H7 (cell line): ENCODE data around the gene HOXD4. TPM values are rescaled to one million over a fixed set of nuclear protein-coding genes. Genes with fewer than 3 reads are reported as not detected.

ENCODE experiments used
- DNase-seq: peaks from one replicate; pipeline ENCODE4 v3.0.0; 2012
- H3K27me3 ChIP-seq: 2 replicates; pipeline ENCODE4 v1.6.0; 2011; ENCODE audit warnings: mild to moderate bottlenecking, low read length; ENCODE audit not compliant: control insufficient read depth, insufficient read depth
- H3K36me3 ChIP-seq: replicated peaks from 2 replicates; pipeline ENCODE4 v1.5.1; 2011; ENCODE audit warnings: low read length; ENCODE audit not compliant: control insufficient read depth, insufficient read depth
- H3K4me3 ChIP-seq: 2 replicates; pipeline ENCODE4 v1.5.1; 2011; ENCODE audit warnings: low read depth, mild to moderate bottlenecking, control low read depth, low read length, moderate library complexity; ENCODE audit not compliant: insufficient read depth
- total RNA-seq: library from RNA; depleted of rRNA; stranded (reverse); fragments of >200 nt; shearing (Covaris generic); gene quantifications from 2 replicates; pipeline ENCODE4 v1.2.3, GENCODE V29; 2014

Gene HOXD4
- total RNA-seq, 1 experiment from 2014 or later = not detected

DNA sequence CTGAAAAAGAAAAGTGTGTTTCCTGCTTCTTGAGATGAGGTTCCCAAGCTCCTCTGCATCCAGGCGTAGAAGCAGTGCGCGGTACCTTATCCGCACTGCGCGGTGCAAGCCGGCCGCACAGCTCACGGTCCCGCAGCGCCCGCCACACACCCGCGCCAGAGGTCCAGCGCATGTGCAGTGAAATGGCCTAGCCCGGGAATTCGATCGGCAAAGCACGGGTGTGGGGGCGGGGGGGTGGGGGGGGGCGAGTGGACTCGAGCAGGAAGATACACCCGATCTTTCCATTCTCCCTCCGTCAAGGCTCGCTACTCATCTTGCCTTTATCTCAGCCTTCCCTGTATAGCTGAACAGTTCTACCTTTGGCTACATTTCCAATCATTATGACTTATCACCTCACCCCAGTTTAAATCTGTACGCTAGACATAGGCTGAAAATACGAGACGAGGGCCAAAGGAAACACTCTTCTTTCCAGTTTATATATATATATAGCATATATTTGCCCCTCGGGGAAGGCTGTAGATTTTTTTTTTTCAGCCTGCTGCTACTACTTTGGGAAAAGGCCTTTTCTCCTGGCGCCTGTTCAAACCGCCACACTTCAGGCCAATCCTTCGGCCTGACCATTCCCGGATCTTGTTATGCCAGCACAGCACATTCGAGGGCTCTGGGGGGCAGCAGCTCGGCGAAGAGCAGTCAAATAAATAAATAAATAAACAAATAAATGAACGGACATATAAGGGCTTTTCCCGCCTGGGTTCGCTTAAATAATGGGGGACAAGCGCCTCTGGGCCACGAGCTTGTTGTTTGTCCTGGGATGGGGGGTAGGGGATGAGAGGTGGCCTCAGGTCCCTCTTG lies 11.5 kb upstream of the HOXD4 start:
- Histone ChIP-seq H3K4me3 (peak overlapping the region; percentile 8; the same call in 1 of the 2 replicates), H3K27me3 (peaks cover 96% of the 10 kb centered on the region), H3K36me3 (no peaks in the 10 kb centered on the region)
- DNase-seq = peak; percentile 54

DNA sequence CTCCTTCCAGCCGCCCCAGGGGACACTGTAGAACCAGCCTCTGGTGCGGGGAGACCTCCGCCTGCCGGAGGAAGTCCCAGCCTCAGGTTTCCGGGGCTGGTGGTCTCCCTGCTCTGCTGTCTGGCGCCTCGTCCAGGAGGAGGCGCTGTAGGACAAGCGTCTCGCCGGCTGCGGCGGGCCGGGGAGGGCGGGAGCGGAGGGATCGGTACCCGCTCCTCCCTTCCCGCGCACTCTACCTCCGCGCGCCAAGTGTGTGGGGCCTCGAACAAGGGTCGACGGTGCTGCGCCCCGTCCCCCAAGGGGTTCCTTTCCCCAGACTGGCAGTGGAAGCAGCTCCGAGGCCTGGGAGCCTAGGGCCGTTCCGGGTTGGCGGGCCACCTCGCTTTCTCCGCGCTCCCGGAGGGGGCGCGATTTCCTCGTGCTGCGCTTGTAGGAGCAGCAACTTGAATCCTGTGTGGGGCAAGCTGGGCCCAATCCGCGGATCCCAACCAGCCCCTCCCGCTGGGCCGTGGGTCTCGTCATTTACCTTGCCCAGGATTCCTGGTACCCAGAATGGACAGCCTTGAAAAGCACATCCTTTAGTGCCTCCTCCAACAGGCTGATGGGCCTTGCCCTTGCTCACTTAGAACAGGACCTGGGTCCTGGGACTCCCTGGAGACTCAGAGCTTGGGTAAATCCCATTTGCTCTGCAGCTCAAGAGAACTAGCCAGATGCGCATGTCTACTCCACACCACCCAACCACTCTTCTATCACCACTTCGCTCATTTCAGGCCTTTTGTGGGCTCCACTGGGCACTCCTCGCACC lies 10.6 kb upstream of the HOXD4 start:
- Histone ChIP-seq H3K36me3 (no peaks in the 10 kb centered on the region), H3K4me3 (peak overlapping the region; percentile 52), H3K27me3 (peaks cover 96% of the 10 kb centered on the region)
- peak; percentile 99 for DNase-seq

DNA sequence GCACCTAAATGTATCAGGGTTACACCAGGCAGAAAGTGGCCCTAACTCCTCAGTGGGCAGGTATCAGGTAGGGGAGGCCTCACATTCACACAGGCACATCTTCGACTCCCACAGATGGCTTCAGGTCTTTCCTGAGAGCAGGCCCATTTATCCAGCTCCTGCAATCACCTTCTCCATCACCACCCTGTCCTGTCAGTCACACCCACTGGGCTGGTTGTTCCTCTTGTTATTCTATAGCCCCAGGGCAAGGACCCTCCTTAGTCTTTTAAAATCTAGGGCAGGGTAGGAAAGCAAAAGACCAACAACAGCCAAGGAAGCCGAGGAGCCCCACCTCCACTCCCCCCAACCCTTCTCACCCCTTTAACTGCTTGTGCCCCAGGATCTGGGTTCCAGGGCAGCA lies 9.1 kb upstream of the HOXD4 start:
- peaks cover 96% of the 10 kb centered on the region for H3K27me3 ChIP-seq
- DNase-seq = no peak
- H3K4me3 ChIP-seq = no peak overlapping the region
- no peaks in the 10 kb centered on the region for H3K36me3 ChIP-seq

DNA sequence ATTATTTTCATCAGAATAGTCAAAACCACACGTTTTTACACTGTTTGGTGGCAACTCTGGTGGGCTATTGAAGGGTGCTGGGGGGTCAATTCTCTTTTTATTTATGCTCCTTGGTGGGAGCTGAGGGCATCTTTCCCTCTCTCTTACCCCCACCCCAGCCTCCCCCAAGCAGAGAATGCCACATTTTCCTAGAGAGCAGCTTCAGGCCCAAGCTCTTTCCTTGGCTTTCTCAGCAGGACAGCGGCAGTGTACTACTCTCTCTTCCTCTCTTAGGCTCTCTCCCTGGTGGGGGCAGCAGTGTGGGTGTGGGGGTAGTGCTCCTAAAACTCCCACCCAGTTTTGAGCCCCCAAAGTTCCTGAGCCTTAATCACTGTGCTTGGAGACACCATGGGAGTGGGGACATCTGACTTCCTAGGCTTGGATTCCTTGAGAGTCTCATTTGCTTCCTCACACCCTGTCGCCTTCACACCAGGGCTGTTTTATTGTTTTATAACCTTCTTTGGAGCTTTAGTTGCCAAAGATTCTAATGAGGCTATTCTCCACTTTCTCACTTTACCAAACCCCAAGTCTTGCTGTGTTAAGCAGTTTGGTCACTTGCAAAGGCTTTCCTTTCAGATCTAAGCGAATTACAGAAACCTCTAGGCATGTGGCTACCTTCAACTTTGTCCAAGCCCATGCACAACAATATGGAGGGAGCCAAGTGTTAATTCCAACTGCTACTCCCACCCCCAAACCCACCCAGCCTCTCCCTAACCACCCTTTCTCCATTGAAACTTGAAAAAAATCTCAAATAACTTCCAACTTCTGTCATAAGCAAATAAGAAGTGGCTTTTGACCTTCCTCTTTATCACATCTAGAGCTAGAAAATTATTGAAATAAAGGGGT lies 6.0 kb upstream of the HOXD4 start:
- no peaks in the 10 kb centered on the region for H3K36me3 ChIP-seq
- DNase-seq = no peak
- peaks cover 96% of the 10 kb centered on the region for H3K27me3 ChIP-seq
- H3K4me3 ChIP-seq = no peak overlapping the region

DNA sequence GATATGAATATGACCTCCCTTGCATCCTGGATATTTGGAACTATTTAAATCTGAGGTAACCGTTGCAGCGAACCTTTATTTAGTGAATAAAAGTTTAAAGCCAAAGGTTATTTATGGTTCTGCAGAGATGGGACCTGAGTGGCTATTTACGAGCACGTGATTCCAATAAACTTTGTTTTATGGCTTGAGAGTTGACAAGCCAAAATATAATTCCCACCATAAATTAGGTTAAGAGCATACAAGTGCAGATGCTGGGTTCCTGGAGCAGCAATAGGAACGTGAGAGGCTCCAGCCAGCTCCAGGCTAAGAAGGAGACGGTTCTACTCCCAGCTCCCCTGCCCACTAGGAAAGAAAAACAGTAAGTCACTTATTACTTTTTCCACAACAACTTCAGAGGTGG lies 5.2 kb upstream of the HOXD4 start:
- no peak overlapping the region for H3K4me3 ChIP-seq
- peaks cover 98% of the 10 kb centered on the region for H3K27me3 ChIP-seq
- H3K36me3 ChIP-seq = no peaks in the 10 kb centered on the region
- no peak for DNase-seq

DNA sequence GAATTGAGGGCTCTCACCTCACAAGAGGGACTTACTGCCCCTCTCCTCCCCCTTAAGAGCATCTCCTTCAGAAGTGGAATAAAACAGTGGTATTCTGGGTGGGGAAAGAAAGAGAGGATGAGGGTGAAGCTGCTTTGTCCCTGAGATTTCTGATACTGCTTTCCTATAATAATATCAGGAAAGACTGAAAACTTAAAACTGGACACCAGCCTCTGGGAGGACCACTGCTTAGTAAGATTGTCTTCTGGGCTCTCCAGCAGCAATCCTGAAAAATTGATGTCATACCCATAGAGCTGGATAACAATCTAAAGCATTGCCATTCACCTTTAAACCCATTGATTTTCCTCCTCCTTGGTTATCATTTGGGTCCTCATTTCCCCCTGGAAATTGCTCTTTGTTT lies 4.7 kb upstream of the HOXD4 start:
- no peak overlapping the region for H3K4me3 ChIP-seq
- H3K27me3 ChIP-seq = peaks cover 98% of the 10 kb centered on the region
- no peaks in the 10 kb centered on the region for H3K36me3 ChIP-seq
- no peak for DNase-seq

DNA sequence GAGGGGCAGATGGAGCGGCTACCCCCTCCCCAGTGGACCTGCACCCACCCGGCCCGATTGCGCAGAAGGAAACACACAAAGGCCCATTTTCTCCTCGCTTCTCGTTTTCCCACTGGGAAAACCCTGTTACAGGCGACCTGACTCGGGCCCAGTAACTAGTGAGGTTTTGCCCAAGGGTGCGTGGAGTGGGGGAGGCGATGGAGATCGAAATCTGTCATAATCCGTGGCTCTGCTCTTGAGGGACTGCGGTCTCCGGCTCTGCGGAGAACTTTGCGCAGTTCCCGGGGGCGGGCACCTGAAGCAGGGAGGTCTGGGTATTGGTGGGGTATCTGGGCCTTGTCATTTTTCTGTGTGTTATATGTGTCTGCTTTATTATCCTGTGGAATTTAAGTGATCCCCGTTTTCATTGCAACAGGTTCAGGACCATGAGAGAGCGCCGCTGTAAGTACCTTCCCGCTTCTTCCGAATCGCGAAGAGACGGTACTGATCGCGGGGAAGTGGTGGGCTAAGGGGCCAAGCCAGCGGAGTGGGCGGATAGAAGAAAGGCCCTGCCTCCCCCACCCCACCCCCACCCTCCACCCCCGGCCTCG lies 4.0 kb upstream of the HOXD4 start:
- no peak overlapping the region for H3K4me3 ChIP-seq
- H3K27me3 ChIP-seq = peaks cover 98% of the 10 kb centered on the region
- H3K36me3 ChIP-seq = no peaks in the 10 kb centered on the region
- no peak for DNase-seq

DNA sequence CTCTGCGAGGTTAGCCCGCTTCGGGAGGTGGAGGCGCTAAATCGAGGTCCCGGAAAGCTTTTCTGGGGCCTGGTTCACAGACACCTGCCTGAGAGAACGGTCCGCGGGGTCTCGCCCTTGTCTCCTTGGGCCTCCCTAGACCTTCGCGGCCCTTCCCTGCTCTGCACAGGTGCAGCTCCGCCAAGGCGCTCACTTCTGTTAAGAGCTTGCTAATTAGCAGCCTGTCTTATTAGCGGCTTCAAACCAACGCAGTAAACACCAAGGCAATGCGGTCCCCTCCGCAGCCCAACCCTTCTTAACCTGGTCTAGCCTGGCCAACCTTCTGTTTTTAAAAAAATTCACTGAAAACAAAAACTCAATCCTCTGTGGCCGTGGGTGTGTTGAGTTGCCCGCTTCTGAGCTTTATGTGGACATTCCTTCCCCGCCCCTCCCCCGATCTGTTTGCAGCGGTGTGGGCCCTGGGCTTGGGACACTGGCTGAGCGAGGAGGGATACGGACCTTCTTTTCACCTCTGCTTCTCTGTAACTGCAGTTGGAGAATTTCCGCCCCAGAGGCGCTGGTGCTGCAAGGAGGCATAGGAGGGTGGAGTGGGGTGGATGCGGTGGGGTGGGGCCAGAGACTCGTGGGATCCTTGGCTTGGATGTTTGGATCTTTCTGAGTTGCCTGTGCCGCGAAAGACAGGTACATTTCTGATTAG lies 3.4 kb upstream of the HOXD4 start:
- Histone ChIP-seq H3K27me3 (peaks cover 98% of the 10 kb centered on the region), H3K36me3 (no peaks in the 10 kb centered on the region), H3K4me3 (no peak overlapping the region)
- DNase-seq = peak; percentile 67

DNA sequence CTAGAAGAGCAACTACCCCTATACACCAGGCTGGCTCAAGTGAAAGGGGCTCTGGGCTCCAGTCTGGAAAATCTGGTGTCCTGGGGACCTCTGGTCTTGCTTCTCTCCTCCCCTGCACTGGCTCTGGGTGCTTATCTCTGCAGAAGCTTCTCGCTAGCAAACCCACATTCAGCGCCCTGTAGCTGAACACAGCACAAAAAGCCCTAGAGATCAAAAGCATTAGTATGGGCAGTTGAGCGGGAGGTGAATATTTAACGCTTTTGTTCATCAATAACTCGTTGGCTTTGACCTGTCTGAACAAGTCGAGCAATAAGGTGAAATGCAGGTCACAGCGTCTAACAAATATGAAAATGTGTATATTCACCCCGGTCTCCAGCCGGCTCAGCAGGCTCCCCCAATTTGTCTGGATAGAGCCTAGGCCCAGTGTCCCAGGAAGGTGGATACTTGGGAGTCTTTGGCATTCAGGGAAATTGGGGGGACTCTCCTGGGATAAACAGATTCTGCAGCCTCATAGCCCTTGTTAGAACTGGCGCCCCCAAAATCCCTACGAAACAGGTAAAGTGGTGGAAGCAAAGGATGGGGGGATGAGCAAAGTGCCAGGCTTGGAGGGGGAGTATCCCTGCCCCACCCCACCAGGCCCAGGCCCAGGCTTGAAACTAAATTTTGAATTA lies 2.5 kb upstream of the HOXD4 start:
- Histone ChIP-seq H3K36me3 (no peaks in the 10 kb centered on the region), H3K4me3 (no peak overlapping the region), H3K27me3 (peaks cover 98% of the 10 kb centered on the region)
- no peak for DNase-seq

DNA sequence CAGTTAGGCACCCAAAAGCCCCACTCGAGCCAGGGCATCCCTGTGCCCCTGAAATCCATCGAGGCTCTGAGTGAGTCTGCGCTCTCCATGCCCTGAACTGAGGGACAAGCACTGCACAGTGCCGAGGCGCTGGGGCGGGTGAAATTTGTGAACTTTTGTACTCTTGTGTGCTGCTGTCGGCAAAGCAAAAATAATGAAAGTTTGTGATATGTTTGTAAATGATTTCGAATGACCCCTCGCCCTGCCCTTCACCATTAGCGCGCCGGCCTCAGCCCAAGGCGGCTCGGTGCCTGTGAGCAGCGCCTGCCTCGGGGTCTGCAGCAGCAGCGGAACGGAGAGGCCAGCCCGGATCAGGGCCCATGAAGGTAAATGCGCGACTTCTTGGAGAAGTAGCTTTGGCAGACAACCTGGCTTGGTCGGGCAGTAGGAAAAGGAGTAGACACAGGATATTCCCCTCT lies 1.8 kb upstream of the HOXD4 start:
- Histone ChIP-seq H3K36me3 (no peaks in the 10 kb centered on the region), H3K4me3 (no peak overlapping the region), H3K27me3 (peaks cover 100% of the 10 kb centered on the region)
- DNase-seq = peak; percentile 68

DNA sequence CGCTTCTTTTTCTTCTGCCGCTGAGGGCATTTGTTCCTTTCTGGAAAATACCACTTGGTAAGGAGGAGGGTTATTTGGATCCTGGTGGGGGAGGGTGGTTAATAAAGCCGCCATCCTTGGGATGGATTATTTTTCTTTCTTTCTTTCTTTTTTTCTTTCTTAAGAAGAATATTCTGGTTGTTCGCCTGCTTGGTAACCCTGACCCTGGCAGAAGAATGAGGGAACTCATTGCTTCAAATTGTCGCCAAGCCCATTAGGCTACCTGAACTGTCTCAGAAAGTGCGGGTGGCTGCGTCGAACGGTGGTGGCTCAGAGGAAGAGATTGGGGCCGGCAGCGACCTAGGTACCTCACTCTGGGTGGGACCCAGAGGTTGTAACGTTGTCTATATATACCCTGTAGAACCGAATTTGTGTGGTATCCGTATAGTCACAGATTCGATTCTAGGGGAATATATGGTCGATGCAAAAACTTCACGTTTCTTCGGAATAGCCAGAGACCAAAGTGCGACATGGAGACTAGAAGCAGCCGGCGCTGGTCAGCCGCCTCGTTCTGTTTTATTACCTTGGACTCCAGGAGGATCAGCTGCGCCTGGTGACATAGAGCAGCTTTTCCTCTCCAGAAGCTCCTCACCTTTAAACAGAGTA lies 1.3 kb upstream of the HOXD4 start:
- Histone ChIP-seq H3K4me3 (no peak overlapping the region), H3K27me3 (peaks cover 100% of the 10 kb centered on the region)

DNA sequence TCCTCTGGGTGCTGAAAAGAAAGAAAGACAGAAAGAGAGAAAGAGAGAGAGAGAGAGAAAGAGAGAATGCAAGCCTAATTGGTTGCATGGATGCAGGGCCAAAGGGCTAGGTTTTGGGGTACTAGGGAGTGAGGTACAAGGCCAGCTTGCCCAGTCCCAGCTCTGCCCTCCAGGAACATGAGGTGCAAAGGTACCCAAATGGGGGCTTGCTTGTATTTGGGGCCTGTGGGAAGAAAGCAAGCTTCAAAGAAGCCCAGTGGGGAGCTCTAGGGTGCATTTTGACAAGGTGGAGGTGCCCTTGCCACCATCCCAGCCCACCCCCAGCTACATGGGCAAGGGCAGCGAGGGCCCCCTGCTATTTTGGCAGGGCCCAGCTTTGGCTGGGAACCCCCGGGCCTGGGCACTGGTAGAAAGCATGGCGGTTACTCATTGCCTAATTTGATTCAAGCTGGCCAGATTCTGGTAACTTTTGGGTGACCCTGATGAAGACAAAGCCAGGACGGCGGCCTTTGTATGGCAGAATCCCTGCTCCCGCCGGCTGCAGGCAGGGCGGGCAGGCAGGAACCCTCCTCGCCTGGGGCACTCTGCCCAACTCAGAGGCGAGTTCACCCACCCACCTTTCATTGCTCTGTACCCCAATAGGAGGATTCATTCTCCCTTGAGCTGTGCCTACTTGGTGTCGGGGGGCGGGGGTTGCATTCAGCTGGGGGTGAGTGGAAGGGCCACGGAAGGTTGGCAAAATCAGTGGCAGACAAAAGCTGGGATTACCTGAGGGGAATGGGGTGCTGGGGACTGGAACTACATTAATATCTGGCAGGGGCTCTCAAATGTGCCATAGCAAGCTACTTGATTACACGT lies 537 bp upstream of the HOXD4 start:
- Histone ChIP-seq H3K4me3 (no peak overlapping the region), H3K36me3 (no peaks in the 10 kb centered on the region), H3K27me3 (peaks cover 100% of the 10 kb centered on the region)
- peak; percentile 69 for DNase-seq

More for the DNA sequence above, 1.3 kb upstream of the HOXD4 start:
- no peaks in the 10 kb centered on the region for H3K36me3 ChIP-seq
- peak; percentile 53 for DNase-seq
